Fibroblast of lung (primary cell): ENCODE data around the gene IMMT. TPM values are rescaled to one million over a fixed set of nuclear protein-coding genes. Genes with fewer than 3 reads are reported as not detected.

Source experiments
- DNase-seq, 2 donors: peaks; one replicate each; pipeline versions ENCODE4 v3.0.0 to v3.0.0-alpha.2; 2010; ENCODE audit warnings: low read depth in 2 of 2
- H2AFZ ChIP-seq: 2 replicates; pipeline ENCODE4 v1.5.1; 2012; ENCODE audit warnings: low read length, control low read depth, inconsistent platforms
- H3K27ac ChIP-seq: 2 replicates; pipeline ENCODE4 v1.5.1; 2011; ENCODE audit warnings: low read length, control low read depth; ENCODE audit not compliant: insufficient read depth
- H3K27me3 ChIP-seq: 2 replicates; pipeline ENCODE4 v1.5.1; 2011; ENCODE audit warnings: mild to moderate bottlenecking, low read length; ENCODE audit not compliant: control insufficient read depth, insufficient read depth
- H3K36me3 ChIP-seq: 2 replicates; pipeline ENCODE4 v1.5.1; 2011; ENCODE audit warnings: low read length; ENCODE audit not compliant: control insufficient read depth, insufficient read depth
- H3K4me1 ChIP-seq: 2 replicates; pipeline ENCODE4 v1.5.1; 2011; ENCODE audit warnings: low read length; ENCODE audit not compliant: control insufficient read depth, insufficient read depth; ENCODE audit errors: extremely low read depth
- H3K4me2 ChIP-seq: 2 replicates; pipeline ENCODE4 v1.5.1; 2011; ENCODE audit warnings: low read length, control low read depth; ENCODE audit not compliant: insufficient read depth; ENCODE audit errors: extremely low read depth
- H3K4me3 ChIP-seq, 4 experiments: fragments of 200-600 bp in 1 of 4; sonication (generic) in 1 of 4; replicated peaks in 1 of 4; 2 replicates each; pipeline ENCODE4 v1.5.1; 2011 to 2016; ENCODE audit warnings: low read length in 4 of 4, low read depth in 3 of 4, mild to moderate bottlenecking in 3 of 4, control low read depth in 2 of 4, inconsistent platforms in 1 of 4, mixed read lengths in 1 of 4; ENCODE audit not compliant: insufficient read depth in 1 of 4; ENCODE audit errors: control extremely low read depth in 1 of 4
- H3K79me2 ChIP-seq: 2 replicates; pipeline ENCODE4 v1.5.1; 2012; ENCODE audit warnings: mild to moderate bottlenecking, low read length, inconsistent platforms; ENCODE audit not compliant: control insufficient read depth, insufficient read depth
- H3K9ac ChIP-seq: 2 replicates; pipeline ENCODE4 v1.5.1; 2011; ENCODE audit warnings: mild to moderate bottlenecking, low read length, control low read depth; ENCODE audit not compliant: insufficient read depth
- H3K9me3 ChIP-seq: 2 replicates; pipeline ENCODE4 v1.5.1; 2012; ENCODE audit warnings: low read depth, low read length; ENCODE audit not compliant: control insufficient read depth, insufficient read depth
- H4K20me1 ChIP-seq: 2 replicates; pipeline ENCODE4 v1.5.1; 2011; ENCODE audit warnings: low read length; ENCODE audit not compliant: control insufficient read depth, insufficient read depth; ENCODE audit errors: extremely low read depth
- EZH2 ChIP-seq: IDR thresholded peaks from 2 replicates; pipeline ENCODE4 v1.5.1; 2012; ENCODE audit warnings: low read length, control low read depth, mild to moderate bottlenecking; ENCODE audit errors: missing control alignments
- polyA plus RNA-seq, 2 donors: library from polyadenylated mRNA; depleted of rRNA in 1 of 2; stranded (reverse) in 1 of 2; unstranded in 1 of 2; fragments of >200 nt; gene quantifications; 2 replicates each; pipeline ENCODE4 v1.2.1, GENCODE V29; 2011 to 2012; ENCODE audit warnings: missing spikeins in 1 of 2
- total RNA-seq: library from RNA; depleted of rRNA; stranded (reverse); fragments of >200 nt; gene quantifications from 2 replicates; pipeline ENCODE4 v1.2.1, GENCODE V29; 2014
- TF ChIP-seq, protein P1 (sequence below), 2 donors: IDR thresholded peaks in 1 of 2; conservative IDR thresholded peaks in 1 of 2; 1 replicate in 1 of 2; 2 replicates in 1 of 2; pipeline ENCODE4 v1.5.1; 2011 to 2012; ENCODE audit warnings: low read length in 2 of 2, control low read depth in 1 of 2, inconsistent platforms in 1 of 2, low read depth in 1 of 2, mild to moderate bottlenecking in 1 of 2

IMMT gene
- total and polyA plus RNA-seq, 2 donors (not counting 1 experiment from before 2014, with no cell fraction given), result 47.1 to 52.7 TPM

GRCh38 chr2:86218124-86218523 is 22.9 kb upstream of the IMMT start:
- no peak overlapping the region for H3K4me3 ChIP-seq
- H2AFZ ChIP-seq, result no peak overlapping the region
- H3K27ac ChIP-seq, result no peak overlapping the region
- TF ChIP-seq, protein P1, sequence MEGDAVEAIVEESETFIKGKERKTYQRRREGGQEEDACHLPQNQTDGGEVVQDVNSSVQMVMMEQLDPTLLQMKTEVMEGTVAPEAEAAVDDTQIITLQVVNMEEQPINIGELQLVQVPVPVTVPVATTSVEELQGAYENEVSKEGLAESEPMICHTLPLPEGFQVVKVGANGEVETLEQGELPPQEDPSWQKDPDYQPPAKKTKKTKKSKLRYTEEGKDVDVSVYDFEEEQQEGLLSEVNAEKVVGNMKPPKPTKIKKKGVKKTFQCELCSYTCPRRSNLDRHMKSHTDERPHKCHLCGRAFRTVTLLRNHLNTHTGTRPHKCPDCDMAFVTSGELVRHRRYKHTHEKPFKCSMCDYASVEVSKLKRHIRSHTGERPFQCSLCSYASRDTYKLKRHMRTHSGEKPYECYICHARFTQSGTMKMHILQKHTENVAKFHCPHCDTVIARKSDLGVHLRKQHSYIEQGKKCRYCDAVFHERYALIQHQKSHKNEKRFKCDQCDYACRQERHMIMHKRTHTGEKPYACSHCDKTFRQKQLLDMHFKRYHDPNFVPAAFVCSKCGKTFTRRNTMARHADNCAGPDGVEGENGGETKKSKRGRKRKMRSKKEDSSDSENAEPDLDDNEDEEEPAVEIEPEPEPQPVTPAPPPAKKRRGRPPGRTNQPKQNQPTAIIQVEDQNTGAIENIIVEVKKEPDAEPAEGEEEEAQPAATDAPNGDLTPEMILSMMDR (conservative IDR thresholded peaks at IDR 0.05 in 1 of 2, IDR thresholded peaks at IDR 0.05 in 1 of 2; ENCODE audit: low read depth in 1 of 2, low read length in 2 of 2), result no peak
- H4K20me1 ChIP-seq, result no peaks in the 10 kb centered on the region
- H3K36me3 ChIP-seq, result no peaks in the 10 kb centered on the region
- H3K4me1 ChIP-seq, result peaks cover 3% of the 10 kb centered on the region
- no peaks in the 10 kb centered on the region for H3K9me3 ChIP-seq
- no peak overlapping the region for H3K4me2 ChIP-seq
- no peaks in the 10 kb centered on the region for H3K79me2 ChIP-seq
- H3K9ac ChIP-seq, result no peak overlapping the region
- DNase-seq, result no peak
- no peaks in the 10 kb centered on the region for H3K27me3 ChIP-seq

GRCh38 chr2:86216575-86217555 is 21.6 kb upstream of the IMMT start:
- Histone ChIP-seq H2AFZ (no peak overlapping the region), H3K4me3 (no peak overlapping the region), H3K9ac (no peak overlapping the region), H3K9me3 (no peaks in the 10 kb centered on the region), H3K4me1 (no peaks in the 10 kb centered on the region), H4K20me1 (no peaks in the 10 kb centered on the region), H3K79me2 (no peaks in the 10 kb centered on the region), H3K27ac (no peak overlapping the region), H3K36me3 (no peaks in the 10 kb centered on the region), H3K27me3 (no peaks in the 10 kb centered on the region), H3K4me2 (no peak overlapping the region)
- no peak for TF ChIP-seq EZH2
- TF ChIP-seq, protein P1 (conservative IDR thresholded peaks at IDR 0.05 in 1 of 2, IDR thresholded peaks at IDR 0.05 in 1 of 2; ENCODE audit: low read depth in 1 of 2, low read length in 2 of 2), result no peak
- DNase-seq, result peak in 1 of 2 donors; percentile 48

GRCh38 chr2:86214503-86214832 is 19.2 kb upstream of the IMMT start:
- Histone ChIP-seq H3K27ac (no peak overlapping the region), H3K79me2 (no peaks in the 10 kb centered on the region), H3K9ac (no peak overlapping the region), H3K4me3 (no peak overlapping the region), H3K27me3 (no peaks in the 10 kb centered on the region), H2AFZ (no peak overlapping the region), H3K4me1 (no peaks in the 10 kb centered on the region), H4K20me1 (no peaks in the 10 kb centered on the region), H3K36me3 (peaks cover 5% of the 10 kb centered on the region), H3K9me3 (no peaks in the 10 kb centered on the region), H3K4me2 (no peak overlapping the region)
- DNase-seq, result no peak
- no peak for TF ChIP-seq EZH2
- TF ChIP-seq, protein P1 (conservative IDR thresholded peaks at IDR 0.05 in 1 of 2, IDR thresholded peaks at IDR 0.05 in 1 of 2; ENCODE audit: low read depth in 1 of 2, low read length in 2 of 2), result no peak
